Measurements from ENCODE around the gene EHBP1L1. TPM values are rescaled to one million over a fixed set of nuclear protein-coding genes. Genes with fewer than 3 reads are reported as not detected.

The EHBP1L1 gene
- total RNA-seq (2014; rRNA removed; shearing (Covaris generic)), result 1.9 and 4.7 TPM in 2 replicates

DNA sequence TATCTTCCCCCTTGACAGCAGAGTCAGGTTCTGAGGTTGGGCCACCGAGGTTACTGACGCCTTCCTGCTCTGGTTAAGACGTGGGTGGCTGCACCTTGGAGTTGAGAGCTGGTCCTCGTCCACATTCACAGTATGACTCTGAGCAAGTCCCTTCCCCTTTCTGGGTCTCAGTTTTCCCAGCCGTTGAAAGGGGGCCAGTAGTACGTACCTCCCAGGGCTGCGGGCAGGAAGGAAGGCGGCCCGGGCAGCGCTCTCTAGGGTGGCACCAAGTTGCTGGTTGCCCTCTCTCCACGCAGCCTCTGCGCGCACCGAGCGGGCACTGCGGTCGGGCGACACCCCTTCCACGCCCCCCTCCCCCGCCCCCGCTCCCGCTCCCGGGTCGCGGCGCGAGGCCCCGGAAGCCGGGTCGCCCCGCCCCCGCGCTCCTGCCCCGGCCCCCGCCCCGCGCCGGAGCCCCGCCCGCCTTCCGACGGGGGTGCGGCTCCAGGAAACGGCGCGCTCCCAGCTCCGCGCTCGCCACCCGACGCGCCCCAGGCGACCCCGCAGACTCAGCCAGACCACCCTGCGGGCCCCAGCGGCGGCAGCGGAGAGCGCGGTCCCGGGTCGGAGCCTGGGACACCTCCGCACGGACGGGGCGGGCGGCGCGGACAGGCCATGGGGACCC, at the start of gene EHBP1L1:
EHBP1L1 (plus strand) TSS at position 486 of the 664 bp plus-strand sequence. CDS start 250 bp downstream, outside the sequence.
- peaks cover 38% of the 10 kb centered on the region for H3K27me3 ChIP-seq (ENCODE audit: control insufficient read depth, insufficient read depth, low read length)
- peak within 1 kb of the TSS; percentile 43 for H3K4me3 ChIP-seq (ENCODE audit: insufficient read depth, low read depth, low read length)
- no peaks in the 10 kb centered on the region for H3K36me3 ChIP-seq (replicated peaks; ENCODE audit: control insufficient read depth, insufficient read depth, low read length)
- DNase-seq, result peak; percentile 97

DNA sequence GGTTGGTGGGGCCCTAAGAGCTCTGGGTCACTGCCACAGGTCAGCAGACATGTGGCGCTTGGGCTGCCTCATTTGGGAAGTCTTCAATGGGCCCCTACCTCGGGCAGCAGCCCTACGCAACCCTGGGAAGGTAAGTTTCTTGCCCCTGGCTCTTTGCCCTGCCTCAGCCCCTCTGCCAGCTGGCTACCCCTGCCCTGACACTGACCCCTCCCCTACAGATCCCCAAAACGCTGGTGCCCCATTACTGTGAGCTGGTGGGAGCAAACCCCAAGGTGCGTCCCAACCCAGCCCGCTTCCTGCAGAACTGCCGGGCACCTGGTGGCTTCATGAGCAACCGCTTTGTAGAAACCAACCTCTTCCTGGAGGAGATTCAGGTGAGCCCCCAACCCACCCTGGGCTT, 49.1 kb upstream of the EHBP1L1 start:
- Histone ChIP-seq H3K4me3 (ENCODE audit: insufficient read depth, low read depth, low read length) (no peak overlapping the region), H3K36me3 (replicated peaks; ENCODE audit: control insufficient read depth, insufficient read depth, low read length) (peaks cover 16% of the 10 kb centered on the region), H3K27me3 (ENCODE audit: control insufficient read depth, insufficient read depth, low read length) (peaks cover 4% of the 10 kb centered on the region)
- no peak for DNase-seq

GRCh38 chr11:65528819-65529350, 47.0 kb upstream of the EHBP1L1 start:
- H3K36me3 ChIP-seq (replicated peaks; ENCODE audit: control insufficient read depth, insufficient read depth, low read length), result peaks cover 22% of the 10 kb centered on the region
- no peak for DNase-seq

GRCh38 chr11:65529475-65530156, 46.2 kb upstream of the EHBP1L1 start:
- peaks cover 22% of the 10 kb centered on the region for H3K36me3 ChIP-seq (replicated peaks; ENCODE audit: control insufficient read depth, insufficient read depth, low read length)
- peak; percentile 24 for DNase-seq
- no peaks in the 10 kb centered on the region for H3K27me3 ChIP-seq (ENCODE audit: control insufficient read depth, insufficient read depth, low read length)
- no peak overlapping the region for H3K4me3 ChIP-seq (ENCODE audit: insufficient read depth, low read depth, low read length)

More at GRCh38 chr11:65528819-65529350, 47.0 kb upstream of the EHBP1L1 start:
- Histone ChIP-seq H3K27me3 (ENCODE audit: control insufficient read depth, insufficient read depth, low read length) (peaks cover 2% of the 10 kb centered on the region), H3K4me3 (ENCODE audit: insufficient read depth, low read depth, low read length) (no peak overlapping the region)

DNA sequence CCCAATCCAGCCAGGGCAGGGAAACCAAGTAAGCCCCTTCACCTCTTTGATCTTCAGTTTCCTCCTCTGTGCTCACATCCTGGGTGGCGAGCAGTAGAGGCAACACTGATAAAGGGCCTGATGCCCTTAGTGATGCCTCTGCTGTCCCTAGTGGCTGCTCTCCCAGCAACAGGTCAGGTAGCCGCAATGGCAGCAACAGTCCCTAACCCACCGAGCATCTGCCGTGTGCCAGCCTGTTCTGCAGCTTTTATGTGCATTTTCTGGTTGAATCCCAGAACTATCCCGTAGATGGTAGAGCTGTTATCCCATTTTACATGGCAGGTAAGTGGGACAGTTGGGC, 45.7 kb upstream of the EHBP1L1 start:
- DNase-seq, result peak; percentile 81
- Histone ChIP-seq H3K36me3 (replicated peaks; ENCODE audit: control insufficient read depth, insufficient read depth, low read length) (peaks cover 22% of the 10 kb centered on the region), H3K4me3 (ENCODE audit: insufficient read depth, low read depth, low read length) (no peak overlapping the region), H3K27me3 (ENCODE audit: control insufficient read depth, insufficient read depth, low read length) (no peaks in the 10 kb centered on the region)

- peaks cover 20% of the 10 kb centered on the region for H3K36me3 ChIP-seq (replicated peaks; ENCODE audit: control insufficient read depth, insufficient read depth, low read length)
- no peak for DNase-seq
- no peak overlapping the region for H3K4me3 ChIP-seq (ENCODE audit: insufficient read depth, low read depth, low read length)
- no peaks in the 10 kb centered on the region; the same call in 1 of the 2 replicates for H3K27me3 ChIP-seq (ENCODE audit: control insufficient read depth, insufficient read depth, low read length)
These were observed 43.3 kb upstream of the EHBP1L1 start for GRCh38 chr11:65532388-65533064.

DNA sequence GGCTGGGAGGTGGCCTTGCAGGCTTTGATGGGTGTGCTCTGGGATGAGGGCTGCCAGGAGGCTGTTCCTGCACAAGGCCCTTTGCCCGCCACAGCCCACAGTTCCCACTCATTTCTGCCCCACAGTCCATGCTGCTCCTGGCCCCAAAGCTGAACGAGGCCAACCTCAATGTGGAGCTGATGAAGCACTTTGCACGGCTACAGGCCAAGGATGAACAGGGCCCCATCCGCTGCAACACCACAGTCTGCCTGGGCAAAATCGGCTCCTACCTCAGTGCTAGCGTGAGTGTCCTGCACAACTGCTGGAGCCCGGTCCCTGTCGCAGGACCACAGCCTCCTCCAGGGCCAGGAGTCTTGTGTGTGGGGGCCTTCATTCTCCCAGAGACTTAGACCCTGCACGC, 40.8 kb upstream of the EHBP1L1 start:
- Histone ChIP-seq H3K36me3 (replicated peaks; ENCODE audit: control insufficient read depth, insufficient read depth, low read length) (peaks cover 20% of the 10 kb centered on the region), H3K27me3 (ENCODE audit: control insufficient read depth, insufficient read depth, low read length) (peaks cover 24% of the 10 kb centered on the region), H3K4me3 (ENCODE audit: insufficient read depth, low read depth, low read length) (no peak overlapping the region)
- DNase-seq, result no peak

DNA sequence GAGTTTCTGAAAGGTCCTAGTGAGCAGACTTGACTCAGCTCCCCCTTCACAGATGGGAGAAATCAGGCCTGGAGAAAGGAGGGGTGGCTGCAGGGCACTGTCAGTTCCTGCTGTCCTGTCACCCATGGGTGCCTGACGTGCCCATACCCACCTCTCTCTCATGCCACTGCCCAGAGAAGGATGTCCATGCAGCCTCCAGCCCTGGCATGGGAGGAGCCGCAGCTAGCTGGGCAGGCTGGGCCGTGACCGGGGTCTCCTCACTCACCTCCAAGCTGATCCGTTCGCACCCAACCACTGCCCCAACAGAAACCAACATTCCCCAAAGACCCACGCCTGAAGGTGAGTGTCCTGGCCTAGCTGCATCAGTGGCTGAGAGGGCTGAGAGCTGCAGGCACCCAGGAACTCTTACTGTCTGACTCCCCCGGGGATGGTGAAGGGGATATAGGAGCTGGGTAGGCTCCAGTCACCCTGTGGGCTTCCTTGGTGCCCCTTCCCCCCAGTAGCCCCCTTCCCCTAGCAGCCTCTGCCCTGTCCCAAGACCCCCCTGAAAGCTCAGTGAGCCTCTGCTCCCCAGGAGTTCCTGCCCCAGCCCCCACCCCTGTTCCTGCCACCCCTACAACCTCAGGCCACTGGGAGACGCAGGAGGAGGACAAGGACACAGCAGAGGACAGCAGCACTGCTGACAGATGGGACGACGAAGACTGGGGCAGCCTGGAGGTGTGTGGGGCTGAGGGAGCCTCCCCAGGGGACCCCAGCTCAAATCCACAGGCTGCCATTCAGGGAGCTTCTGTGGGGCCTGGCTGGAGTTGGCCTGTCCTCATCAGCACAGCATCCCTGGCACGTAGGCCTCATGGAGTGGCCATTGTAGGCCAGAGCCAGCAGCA, 39.2 kb upstream of the EHBP1L1 start:
- H3K27me3 ChIP-seq (ENCODE audit: control insufficient read depth, insufficient read depth, low read length), result peaks cover 28% of the 10 kb centered on the region
- no peak for DNase-seq
- H3K4me3 ChIP-seq (ENCODE audit: insufficient read depth, low read depth, low read length), result no peak overlapping the region
- H3K36me3 ChIP-seq (replicated peaks; ENCODE audit: control insufficient read depth, insufficient read depth, low read length), result peaks cover 10% of the 10 kb centered on the region

- Histone ChIP-seq H3K27me3 (ENCODE audit: control insufficient read depth, insufficient read depth, low read length) (peaks cover 28% of the 10 kb centered on the region), H3K36me3 (replicated peaks; ENCODE audit: control insufficient read depth, insufficient read depth, low read length) (peaks cover 7% of the 10 kb centered on the region), H3K4me3 (ENCODE audit: insufficient read depth, low read depth, low read length) (no peak overlapping the region)
- no peak for DNase-seq
These were observed 38.6 kb upstream of the EHBP1L1 start for GRCh38 chr11:65537296-65537597.

GRCh38 chr11:65537620-65538231, 38.1 kb upstream of the EHBP1L1 start:
- DNase-seq, result no peak
- peaks cover 28% of the 10 kb centered on the region for H3K27me3 ChIP-seq (ENCODE audit: control insufficient read depth, insufficient read depth, low read length)

GRCh38 chr11:65538232-65538914, 37.5 kb upstream of the EHBP1L1 start:
- peak; percentile 72 for DNase-seq
- H3K4me3 ChIP-seq (ENCODE audit: insufficient read depth, low read depth, low read length), result peak overlapping the region; percentile 60; the same call in 1 of the 2 replicates
- peaks cover 28% of the 10 kb centered on the region for H3K27me3 ChIP-seq (ENCODE audit: control insufficient read depth, insufficient read depth, low read length)
- peaks cover 3% of the 10 kb centered on the region for H3K36me3 ChIP-seq (replicated peaks; ENCODE audit: control insufficient read depth, insufficient read depth, low read length)

More at GRCh38 chr11:65537620-65538231, 38.1 kb upstream of the EHBP1L1 start:
- Histone ChIP-seq H3K36me3 (replicated peaks; ENCODE audit: control insufficient read depth, insufficient read depth, low read length) (peaks cover 3% of the 10 kb centered on the region), H3K4me3 (ENCODE audit: insufficient read depth, low read depth, low read length) (no peak overlapping the region)

GRCh38 chr11:65538915-65539743, 36.7 kb upstream of the EHBP1L1 start:
- Histone ChIP-seq H3K4me3 (ENCODE audit: insufficient read depth, low read depth, low read length) (peak overlapping the region; percentile 60), H3K36me3 (replicated peaks; ENCODE audit: control insufficient read depth, insufficient read depth, low read length) (peaks cover 3% of the 10 kb centered on the region), H3K27me3 (ENCODE audit: control insufficient read depth, insufficient read depth, low read length) (peaks cover 34% of the 10 kb centered on the region)
- peak; percentile 93 for DNase-seq

Measured in H7 (cell line).